Activated CD4-positive, CD25-positive, alpha-beta regulatory T cell (primary cell): Measurements from ENCODE around the gene SYT1.
"Not testable (repeated sequence)": the region's sequence is repeated elsewhere in the genome, so short reads cannot be mapped to it uniquely, and the experiment has no call there.

Experiments used
- DNase-seq, 4 experiments: peaks; one replicate each; lab custom pipeline; 2025; lab: John Stamatoyannopoulos, UW

The SYT1 gene

DNA sequence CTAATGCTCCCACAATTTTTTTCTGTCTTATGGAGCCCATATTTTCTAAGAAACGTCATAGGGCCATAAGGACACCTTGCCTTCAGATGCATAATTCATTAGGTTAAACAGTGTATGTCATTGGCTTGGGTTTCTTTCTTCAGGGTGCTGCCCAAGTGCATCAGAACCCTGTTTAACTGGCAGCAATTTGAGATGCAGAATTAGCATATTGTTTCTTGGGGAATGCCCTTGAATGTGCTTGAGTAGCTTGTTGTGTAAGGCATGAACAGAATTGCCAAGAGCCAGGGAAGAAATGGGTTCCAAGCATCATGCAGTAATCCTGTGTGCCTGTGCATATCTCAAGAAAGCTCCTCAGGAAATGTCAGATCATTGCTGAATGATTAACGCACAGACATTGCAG lies 277.2 kb downstream of the SYT1 start:
- no peak for DNase-seq

DNA sequence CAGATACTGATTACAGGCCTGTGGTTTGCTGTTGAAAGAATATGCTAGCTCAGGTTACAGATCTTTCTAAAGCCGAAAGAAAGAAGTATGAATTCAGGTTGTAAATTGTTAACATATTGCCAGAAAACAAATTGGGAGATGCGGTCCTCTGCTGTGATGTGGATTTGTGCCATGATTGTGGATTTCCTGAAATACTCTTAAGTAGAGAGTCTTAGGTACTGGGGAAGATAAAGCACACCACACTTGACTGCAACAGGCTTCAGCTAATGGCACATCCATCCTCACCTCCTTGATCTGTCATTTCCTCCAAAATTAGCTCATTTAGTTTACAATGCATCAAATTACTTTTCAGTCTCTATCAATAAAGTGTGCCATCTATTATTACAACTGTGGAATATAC lies 279.2 kb downstream of the SYT1 start:
- DNase-seq = no peak

DNA sequence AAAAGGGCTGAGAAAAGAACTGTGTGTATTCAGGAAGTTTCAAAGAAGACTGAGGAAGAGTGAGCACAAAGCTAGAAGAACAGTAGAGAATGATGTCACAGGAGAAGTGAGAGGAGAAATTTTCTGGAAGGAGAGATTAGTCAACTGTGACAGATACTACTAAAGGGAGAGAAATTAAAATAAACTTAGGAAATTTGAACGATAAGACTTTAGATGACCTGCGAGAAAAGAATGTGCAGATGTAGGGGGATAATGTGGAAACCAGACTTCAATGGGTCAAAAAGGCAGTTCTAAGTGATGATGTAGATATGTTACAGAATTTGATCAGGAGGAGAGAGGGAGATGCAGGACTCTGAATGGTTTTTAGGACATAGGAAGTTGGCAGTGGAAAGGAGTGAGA lies 287.4 kb downstream of the SYT1 start:
- no peak for DNase-seq

DNA sequence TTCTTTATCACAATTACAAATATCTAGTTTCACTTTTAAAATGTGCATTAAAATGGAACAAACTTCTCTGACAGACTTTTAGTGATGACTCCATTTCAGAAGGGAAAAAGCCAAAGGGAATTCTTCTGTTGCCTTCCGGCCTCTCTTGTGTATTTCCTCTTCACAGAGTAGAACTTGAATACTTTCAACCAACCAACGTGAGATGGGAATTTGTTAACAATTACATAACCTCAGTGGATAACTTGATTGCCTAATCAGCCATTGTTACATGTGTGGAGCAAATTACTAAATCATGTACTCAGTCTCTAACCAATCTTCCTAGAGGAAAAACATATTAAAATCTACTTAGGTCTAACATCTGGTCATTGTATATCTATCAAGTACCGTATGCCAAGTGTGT lies 291.1 kb downstream of the SYT1 start:
- DNase-seq = no peak

DNA sequence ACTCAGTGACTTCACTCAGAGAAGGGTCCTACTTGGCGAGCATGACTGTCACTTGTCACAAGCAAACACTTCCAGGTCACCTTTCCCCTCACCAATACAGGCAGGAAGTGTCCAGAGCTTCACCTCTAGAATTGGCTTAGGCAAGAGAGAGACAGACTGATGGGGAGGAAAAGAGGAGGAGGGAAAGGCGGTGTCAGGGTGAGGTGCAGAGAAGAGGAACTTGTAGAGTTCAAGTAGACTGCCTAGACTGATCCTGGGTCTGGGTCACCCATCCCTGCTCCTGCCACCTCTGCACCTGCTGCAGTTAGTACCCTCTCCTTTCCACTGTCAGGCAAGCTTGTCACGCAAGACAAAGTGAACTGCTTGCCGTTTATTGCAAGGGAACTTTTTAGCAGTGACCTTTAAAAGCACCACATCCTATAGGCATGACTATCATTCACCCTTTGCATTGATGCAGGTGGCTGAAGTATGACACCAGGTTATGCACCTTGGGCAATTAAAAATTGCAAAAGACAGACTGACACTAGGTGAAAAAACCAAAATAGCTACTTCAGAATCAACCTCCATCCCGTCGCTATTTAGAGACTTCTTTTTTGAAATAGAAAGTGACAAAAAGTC lies 292.4 kb downstream of the SYT1 start:
- DNase-seq = no peak

DNA sequence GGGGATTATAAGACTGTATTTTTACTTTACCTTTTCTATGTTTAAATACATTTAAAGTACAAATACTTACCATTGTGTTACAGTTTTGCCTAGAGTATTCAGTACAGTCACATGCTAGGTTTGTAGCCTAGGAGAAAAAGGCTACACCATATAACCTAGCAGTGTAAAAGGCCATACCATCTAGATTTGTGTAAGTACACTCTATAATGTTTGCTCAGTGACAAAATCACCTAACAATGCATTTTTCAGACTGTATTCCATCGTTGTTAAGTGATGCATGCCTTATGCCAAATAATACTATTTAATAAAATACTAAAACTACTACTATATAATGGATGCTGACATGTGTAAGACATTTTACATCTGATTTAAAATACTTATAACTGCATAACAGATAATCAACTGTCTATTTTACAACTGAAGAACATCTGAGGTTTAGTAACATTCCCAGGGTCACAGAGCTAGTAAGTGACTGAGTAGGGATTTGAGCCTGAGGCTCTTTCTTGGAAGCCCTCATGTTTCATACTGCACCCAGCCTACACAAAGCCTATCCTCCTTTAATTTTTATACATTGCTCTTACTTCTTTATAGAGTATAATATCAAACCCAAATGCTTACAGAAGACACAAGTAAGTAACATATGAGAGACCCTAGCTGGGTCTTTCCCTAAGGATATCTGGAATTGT lies 296.8 kb downstream of the SYT1 start:
- DNase-seq = no peak

DNA sequence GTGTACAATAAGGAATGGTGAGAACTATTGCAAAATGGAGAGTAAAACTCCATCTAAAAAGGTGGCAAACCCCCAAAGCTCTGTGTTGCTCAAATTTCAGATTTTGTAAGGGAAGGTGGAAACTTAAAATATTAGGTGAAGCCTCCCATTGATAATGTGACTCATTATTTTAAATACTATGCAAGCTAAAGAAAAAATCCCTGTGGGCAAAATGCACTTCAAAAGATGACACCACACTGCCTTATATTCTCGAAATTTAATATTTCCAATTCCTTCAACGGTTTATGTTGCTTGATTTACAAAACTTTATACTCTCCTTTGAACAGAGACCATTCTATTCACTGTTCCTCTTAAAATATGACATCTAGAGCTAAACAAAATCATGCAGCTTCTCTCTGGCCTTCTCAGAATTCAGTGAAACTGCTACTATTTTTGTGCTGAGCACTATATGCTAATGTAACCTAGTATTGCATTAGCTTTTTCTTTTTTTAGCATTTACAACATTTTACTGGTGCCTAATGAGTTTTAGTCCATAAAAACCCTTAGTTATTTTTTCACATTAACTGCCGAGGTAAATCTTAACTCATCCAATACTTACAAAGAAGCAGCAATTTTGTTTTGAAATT lies 297.7 kb downstream of the SYT1 start:
- DNase-seq = no peak

DNA sequence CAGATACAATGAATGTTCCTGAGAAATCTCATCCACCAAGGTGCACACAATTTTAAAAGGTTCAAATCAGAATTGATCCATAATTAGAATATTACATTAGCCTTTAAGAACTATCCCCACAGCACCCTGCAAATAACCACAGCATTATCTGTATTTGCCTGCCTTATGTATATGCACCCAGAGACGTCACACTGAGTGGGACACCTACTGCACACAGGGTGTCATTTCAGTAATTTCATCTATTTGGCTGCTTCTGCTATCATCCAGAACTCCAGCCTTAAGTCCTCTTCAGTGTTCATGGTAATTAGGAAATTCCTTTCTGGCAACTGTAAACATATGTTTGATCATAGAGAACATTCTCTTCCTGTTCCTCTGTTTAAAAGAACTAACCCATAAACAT lies 298.4 kb downstream of the SYT1 start:
- DNase-seq = no peak

DNA sequence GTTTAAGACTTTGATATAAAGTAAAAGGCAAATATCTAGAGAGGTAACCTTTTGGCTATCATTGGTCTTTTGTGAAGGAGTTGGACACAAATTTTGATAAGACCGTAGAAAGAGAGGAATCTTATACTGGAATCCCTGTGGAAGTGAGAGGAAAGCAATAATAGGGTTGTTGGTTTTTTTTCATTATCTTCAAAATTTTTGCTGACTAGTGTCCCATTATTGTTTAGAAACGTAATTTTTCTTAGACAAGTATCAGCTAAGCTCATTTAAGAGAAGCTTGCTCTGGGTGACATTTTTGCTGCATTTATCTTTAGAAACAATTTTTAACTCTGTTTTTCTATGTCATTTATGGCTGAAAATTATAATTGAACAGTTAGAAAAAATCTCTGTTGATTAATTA lies 300.3 kb downstream of the SYT1 start:
- DNase-seq = no peak

DNA sequence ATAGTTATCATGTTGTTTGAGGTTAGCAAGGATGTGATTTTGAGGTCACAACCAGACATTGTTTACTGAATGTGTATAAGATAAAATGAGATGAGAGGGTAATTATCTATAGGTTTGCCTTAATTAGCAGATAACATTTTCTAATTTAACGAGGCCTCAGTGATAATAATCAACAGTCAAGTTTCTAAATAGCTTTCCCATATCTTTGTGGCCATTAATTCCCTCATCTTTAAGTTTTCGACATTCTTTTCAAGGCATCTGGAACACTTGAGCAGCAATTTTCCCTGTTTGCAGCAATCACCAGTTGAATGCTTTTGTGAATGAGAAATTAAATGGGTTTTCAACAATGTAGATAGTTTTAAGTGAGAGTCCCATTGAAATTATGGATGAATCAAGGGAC lies 304.1 kb downstream of the SYT1 start:
- DNase-seq = no peak

DNA sequence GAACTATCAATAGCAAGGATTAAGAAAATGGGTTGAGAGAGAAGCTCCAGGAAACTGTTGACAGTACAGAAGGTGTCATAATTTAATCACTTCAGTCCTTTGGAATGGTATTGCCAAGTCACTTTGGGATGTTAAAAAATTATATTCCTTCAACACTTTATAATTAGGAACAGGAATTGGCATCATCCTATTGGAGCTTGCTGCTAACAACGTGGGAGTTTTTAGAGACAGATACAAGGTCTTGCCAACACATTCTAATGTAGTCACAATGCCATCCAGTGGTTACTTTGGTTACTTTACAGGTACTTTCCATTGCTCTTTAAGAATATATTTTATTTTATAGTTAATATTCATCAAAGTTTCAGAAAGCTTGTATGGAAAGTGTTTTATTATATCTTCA lies 310.1 kb downstream of the SYT1 start:
- DNase-seq = no peak

DNA sequence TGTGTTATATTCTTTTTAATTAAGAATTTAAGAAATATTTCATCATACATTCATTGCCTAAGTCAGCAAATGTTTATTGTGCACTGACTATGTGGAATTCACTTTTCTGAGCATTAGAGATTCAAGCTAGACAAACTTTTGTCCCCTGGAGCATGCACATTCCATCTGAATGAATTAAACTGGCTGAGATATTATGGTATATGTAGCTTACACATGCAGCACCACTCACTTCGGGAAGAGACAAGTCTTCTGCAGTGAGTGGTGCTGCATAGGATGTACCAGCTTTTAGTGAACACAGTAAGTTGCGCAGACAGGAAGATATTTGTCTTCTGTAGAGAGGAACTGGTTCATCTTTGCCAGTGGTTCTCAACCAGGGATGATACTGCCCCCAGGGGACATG lies 318.4 kb downstream of the SYT1 start:
- DNase-seq = no peak

DNA sequence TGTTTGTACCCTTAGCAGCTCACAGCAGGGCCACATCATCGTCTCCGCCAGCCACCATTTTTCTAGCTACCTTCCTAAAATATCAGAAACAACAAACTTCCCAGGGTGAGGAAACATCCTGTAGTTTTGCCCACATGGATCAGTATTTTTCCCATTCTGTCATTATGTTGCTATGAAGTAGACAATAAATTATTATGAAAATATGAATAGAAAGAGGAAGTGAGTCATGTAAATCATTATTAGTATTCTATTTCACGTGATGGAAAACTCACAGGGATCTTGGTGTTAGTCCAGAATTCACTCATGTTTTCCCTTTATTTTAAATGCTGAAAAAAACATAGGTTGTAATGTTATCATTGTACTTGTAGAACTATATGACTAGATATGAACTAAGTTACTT lies 319.4 kb downstream of the SYT1 start:
- no peak for DNase-seq

DNA sequence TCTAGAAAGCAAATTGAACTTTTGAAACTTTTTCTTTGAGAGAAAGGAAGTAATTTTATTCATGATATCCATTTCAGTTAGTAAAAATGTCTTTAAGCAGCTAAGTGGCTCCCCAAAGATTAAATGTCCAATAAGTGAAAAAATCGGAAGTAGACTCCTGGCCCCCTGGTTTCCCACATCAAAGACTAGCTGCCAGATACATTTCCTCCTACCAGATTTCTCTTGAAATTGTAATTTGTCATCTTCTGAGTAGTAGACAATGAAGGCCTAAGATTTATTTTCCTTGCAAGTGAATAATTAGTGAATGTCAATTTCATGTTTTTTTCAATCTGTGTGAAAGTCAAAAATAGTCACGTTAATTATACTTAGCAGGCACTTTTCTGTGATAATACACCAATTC lies 321.9 kb downstream of the SYT1 start:
- no peak for DNase-seq

DNA sequence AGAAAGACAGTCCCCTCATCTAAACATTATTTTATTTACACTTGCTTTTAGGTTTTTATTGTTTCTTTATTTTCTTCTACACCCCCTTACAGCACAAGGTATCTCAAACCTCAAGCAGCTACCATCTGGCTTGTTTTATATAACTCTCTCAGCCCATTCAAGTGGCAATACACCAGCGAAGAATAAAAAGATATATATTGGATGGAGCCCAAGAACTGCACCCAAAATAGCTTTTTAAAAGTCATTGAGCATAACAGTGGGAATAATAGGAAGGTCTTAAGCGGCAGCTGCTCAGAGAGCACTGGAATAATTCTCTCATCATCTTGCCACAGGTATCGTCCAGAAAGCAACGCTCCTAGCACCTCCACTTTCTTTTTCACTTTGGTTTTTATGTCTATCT lies 322.5 kb downstream of the SYT1 start:
- no peak for DNase-seq

DNA sequence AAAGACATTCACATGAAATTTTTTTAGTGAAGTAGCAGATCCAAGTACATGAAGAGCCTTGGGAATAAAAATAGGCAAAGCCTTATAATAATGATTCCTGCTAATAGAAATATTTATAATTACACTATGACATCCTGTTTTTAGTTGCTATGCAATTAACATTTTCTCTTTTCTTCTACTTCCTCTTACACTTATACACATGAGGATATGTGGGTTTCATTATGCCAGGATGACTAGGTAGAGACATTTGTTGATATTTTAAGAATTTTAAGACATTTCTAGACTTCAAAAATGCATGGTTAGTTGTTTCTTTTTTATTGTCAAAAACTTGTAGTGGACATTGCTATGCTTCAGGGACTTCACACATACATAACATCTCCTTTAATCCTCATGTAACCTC lies 326.8 kb downstream of the SYT1 start:
- DNase-seq = no peak

DNA sequence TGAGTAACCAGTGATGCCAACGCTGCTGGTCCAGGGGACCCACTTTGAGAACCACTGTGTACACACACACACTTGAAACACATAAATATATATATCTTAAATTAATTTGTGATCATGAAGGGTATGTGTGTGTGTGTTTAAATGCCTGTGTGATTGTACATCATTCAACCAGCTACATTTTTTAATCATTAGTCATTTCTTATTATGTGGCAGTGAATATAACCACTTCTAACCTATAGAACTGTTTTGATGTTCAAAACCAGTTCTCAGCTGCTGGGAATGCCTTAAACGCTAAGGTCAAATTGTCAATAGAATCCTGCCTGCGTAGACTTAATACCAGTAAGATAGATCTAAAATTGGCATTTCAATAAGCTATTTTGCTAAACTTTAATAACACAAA lies 330.0 kb downstream of the SYT1 start:
- DNase-seq = no peak

DNA sequence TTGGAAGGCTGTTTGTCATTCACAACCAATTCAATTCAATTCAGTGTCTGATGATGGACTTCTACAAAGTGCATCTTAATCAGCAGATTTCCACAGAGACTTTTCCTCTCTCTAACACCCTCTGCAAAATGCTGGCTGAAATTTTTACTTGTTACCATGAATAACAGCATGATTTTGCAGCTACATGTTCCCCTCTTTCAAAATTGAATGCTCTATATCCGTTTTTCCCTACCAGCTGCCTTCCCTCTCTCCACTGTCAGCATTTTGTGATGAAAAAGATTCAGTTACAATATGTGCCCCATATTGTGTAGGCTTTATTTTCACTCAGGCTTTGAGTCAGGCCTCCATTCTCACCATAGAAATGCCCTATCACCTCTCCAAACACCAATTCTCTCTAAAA lies 334.6 kb downstream of the SYT1 start:
- DNase-seq = no peak

DNA sequence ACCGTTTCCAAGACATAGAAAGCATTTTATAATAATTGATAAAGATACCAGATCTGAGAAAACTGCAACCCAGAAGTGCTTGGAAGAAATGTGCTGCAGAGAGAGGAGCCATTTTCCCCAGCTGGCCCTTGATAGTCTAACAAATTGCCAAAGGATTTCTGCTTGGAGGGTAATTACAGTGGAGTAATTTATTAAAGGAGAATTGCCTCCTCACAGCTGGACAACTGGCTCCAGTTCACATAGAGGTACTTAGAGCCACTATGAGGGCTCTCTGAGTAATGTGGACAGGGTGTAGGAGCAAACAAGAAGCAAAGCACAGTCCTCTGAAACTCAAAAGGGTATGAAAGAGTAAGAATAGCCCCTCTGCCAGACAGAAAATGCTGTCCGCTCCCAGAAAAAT lies 335.6 kb downstream of the SYT1 start:
- DNase-seq = no peak

DNA sequence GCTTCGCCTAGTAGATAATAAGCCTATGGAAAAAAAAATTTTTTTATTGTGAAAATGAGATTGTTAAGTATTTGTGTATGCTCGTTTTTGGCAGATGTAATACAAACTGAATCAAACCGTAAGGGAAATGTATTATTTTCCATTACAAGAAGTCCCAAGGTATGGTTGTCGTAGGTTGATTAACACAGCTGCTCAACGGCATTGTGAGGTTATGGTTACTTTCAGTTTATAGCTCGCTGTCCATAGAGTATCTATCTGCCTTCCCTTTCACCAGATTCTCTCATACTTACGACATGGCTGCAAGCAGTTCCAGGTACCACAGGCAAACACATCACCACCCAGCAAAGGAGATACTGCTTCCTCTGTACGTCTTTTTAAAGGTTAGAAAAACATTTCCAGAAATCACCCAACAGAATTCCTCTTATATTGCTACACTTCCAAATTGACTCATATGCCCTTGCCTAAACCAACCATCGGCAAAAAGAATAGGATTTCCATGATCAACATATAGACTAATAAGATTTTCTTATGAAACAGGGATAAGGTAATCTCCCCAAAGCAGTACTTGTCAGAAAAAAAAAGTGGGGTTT lies 338.6 kb downstream of the SYT1 start:
- no peak for DNase-seq

DNA sequence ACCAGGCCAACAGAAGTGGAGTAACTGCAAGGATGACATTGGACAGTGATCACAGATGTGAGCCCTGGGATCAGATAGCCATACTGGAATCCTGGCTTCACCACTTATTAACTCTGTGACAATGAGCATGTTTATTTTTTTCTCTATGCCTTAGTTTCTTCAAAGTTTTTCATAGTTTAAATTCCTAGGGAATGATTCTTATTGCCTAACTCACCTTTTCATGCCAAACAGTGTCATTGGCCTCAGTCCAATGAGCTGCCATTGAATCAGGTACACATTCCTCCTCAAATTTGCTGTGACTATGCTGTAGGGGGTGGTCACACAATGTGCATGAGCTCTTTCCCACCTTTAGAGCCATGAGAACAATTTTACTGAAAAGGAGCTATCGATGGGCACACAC lies 342.3 kb downstream of the SYT1 start:
- no peak for DNase-seq

DNA sequence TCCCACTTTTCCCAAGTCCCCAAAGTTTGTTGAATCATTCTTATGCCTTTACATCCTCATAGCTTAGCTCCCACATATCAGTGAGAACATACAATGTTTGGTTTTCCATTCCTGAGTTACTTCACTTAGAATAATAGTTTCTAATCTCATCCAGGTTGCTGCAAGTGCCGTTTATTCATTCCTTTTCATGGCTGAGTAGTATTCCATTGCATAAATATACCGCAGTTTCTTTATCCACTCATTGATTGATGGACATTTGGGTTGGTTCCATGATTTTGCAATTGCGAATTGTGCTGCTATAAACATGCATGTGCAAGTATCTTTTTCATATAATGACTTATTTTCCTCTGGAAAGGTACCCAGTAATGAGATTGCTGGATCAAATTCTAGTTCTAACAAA lies 345.8 kb downstream of the SYT1 start:
- not testable (repeated sequence) for DNase-seq

DNA sequence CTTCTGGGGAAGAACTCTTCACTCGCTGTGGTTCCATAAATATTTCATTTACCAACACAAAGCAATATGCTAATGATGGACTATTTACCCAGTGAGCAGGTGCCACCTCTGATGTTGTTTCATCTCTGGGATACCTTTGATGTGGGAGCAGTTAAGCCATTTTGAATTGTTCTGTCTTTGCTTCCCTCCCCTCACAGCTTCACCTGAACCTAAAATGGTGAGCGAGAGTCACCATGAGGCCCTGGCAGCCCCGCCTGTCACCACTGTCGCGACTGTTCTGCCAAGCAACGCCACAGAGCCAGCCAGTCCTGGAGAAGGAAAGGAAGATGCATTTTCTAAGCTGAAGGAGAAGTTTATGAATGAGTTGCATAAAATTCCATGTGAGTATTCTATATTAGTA lies 352.7 kb downstream of the SYT1 start:
- DNase-seq = no peak
